Smooth muscle cell (in vitro differentiated cells): ENCODE measurements around the gene ASB3. TPM values are rescaled to one million over a fixed set of nuclear protein-coding genes. Genes with fewer than 3 reads are reported as not detected.

Experiments
- DNase-seq: peaks from one replicate; lab custom pipeline; 2025; ENCODE audit not compliant: unreplicated experiment; lab: John Stamatoyannopoulos, UW
- H2AFZ ChIP-seq: fragments of 200-600 bp; sonication (generic); 2 replicates; pipeline ENCODE4 v1.6.0; 2016; ENCODE audit warnings: antibody characterized with exemption, low read depth, mild to moderate bottlenecking
- H3F3A ChIP-seq: fragments of 200-600 bp; sonication (generic); 2 replicates; pipeline ENCODE4 v1.6.0; 2017; ENCODE audit warnings: antibody characterized with exemption, low read depth
- H3K27ac ChIP-seq: fragments of 200-600 bp; sonication (generic); 2 replicates; pipeline ENCODE4 v1.5.1; 2016; ENCODE audit warnings: low read depth, mild to moderate bottlenecking
- H3K27me3 ChIP-seq: fragments of 200-600 bp; sonication (generic); 2 replicates; pipeline ENCODE4 v1.6.1; 2016; ENCODE audit warnings: low read depth, mild to moderate bottlenecking
- H3K36me3 ChIP-seq: fragments of 200-600 bp; sonication (generic); 2 replicates; pipeline ENCODE4 v1.5.1; 2016; ENCODE audit warnings: low read depth
- H3K4me1 ChIP-seq: fragments of 200-600 bp; sonication (generic); 2 replicates; pipeline ENCODE4 v1.5.1; 2016; ENCODE audit warnings: low read depth
- H3K4me2 ChIP-seq: fragments of 200-600 bp; sonication (generic); 2 replicates; pipeline ENCODE4 v1.6.0; 2016; ENCODE audit warnings: mild to moderate bottlenecking
- H3K4me3 ChIP-seq: fragments of 200-600 bp; sonication (generic); 2 replicates; pipeline ENCODE4 v1.5.1; 2016; ENCODE audit warnings: mild to moderate bottlenecking
- H3K79me2 ChIP-seq: fragments of 200-600 bp; sonication (generic); 2 replicates; pipeline ENCODE4 v1.6.0; 2016; ENCODE audit warnings: low read depth, mild to moderate bottlenecking
- H3K9ac ChIP-seq: fragments of 200-600 bp; sonication (generic); 2 replicates; pipeline ENCODE4 v1.6.0; 2016; ENCODE audit warnings: low read depth
- H3K9me3 ChIP-seq: fragments of 200-600 bp; sonication (generic); replicated peaks from 2 replicates; pipeline ENCODE4 v1.5.1; 2016; ENCODE audit warnings: low read depth
- H4K20me1 ChIP-seq: fragments of 200-600 bp; sonication (generic); 2 replicates; pipeline ENCODE4 v1.6.0; 2016; ENCODE audit warnings: low read depth
- WGBS: methylation state at CpG from one replicate; pipeline ENCODE4 v1.1.7; 2016; ENCODE audit warnings: low lambda C conversion rate; 5-methylcytosine and 5-hydroxymethylcytosine counted together
- polyA plus RNA-seq: library from polyadenylated mRNA; unstranded; fragments of >200 nt; fragmentation: Nextera tagmentation; extraction: Ambion mirVana; gene quantifications from 2 replicates; pipeline ENCODE4 v1.2.1, GENCODE V29; 2016
- total RNA-seq: library from RNA; depleted of rRNA; stranded (reverse); fragments of >200 nt; gene quantifications from 2 replicates; pipeline ENCODE4 v1.2.3, GENCODE V29; 2014
- TF ChIP-seq, protein P1 (sequence below): fragments of 200-600 bp; sonication (generic); IDR thresholded peaks from 2 replicates; pipeline ENCODE4 v1.5.1; 2017; ENCODE audit warnings: borderline replicate concordance, mild to moderate bottlenecking, antibody characterized with exemption; ENCODE audit not compliant: insufficient read depth, poor library complexity, severe bottlenecking

ASB3 gene
- total and polyA plus RNA-seq, 2 experiments from 2014 or later, result 19.0 to 24.9 TPM

GRCh38 chr2:53780056-53780455 lies 6.7 kb downstream of the ASB3 start:
- Histone ChIP-seq H3K27me3 (no peaks in the 10 kb centered on the region), H3K4me3 (no peak overlapping the region), H2AFZ (no peak overlapping the region), H4K20me1 (peaks cover 45% of the 10 kb centered on the region), H3K36me3 (no peaks in the 10 kb centered on the region), H3K79me2 (peaks cover 87% of the 10 kb centered on the region), H3K4me2 (no peak overlapping the region), H3K4me1 (peaks cover 3% of the 10 kb centered on the region), H3K27ac (no peak overlapping the region), H3F3A (no peaks in the 10 kb centered on the region), H3K9me3 (no peaks in the 10 kb centered on the region), H3K9ac (no peak overlapping the region)
- no peak for DNase-seq
- TF ChIP-seq, protein P1, sequence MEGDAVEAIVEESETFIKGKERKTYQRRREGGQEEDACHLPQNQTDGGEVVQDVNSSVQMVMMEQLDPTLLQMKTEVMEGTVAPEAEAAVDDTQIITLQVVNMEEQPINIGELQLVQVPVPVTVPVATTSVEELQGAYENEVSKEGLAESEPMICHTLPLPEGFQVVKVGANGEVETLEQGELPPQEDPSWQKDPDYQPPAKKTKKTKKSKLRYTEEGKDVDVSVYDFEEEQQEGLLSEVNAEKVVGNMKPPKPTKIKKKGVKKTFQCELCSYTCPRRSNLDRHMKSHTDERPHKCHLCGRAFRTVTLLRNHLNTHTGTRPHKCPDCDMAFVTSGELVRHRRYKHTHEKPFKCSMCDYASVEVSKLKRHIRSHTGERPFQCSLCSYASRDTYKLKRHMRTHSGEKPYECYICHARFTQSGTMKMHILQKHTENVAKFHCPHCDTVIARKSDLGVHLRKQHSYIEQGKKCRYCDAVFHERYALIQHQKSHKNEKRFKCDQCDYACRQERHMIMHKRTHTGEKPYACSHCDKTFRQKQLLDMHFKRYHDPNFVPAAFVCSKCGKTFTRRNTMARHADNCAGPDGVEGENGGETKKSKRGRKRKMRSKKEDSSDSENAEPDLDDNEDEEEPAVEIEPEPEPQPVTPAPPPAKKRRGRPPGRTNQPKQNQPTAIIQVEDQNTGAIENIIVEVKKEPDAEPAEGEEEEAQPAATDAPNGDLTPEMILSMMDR, result no peak
- 94% methylated on average over 4 of the region's 4 CpGs for WGBS

DNA sequence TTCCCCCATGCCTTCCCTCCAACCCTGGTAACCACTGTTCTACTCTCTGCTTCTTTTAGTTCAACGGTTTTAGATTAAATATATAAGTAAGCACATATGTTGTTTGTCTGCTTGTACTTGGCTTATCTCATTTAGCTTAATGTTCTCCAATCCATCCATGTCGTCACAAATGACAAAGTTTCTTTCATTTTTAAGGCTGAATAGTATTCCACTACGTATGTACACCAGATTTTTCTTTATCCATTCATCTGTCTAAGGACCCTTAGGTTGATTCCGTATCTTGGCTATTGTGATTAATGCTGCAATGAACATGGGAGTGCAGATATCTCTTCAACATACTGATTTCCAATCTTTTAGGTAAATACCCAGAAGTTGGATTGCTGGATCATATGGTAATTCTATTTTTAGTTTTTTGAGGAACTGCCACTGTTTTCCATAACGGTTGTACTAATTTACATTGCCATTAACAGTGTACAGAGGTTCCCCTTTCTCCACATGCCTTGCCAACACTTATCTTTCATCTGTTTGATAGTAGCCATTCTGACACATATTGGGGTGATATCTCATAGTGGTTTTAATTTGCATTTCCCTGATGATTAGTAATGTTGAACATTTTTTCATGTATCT lies 8.1 kb downstream of the ASB3 start:
- H3K27me3 ChIP-seq, result no peaks in the 10 kb centered on the region
- H3F3A ChIP-seq, result no peaks in the 10 kb centered on the region
- TF ChIP-seq, protein P1, result no peak
- H3K79me2 ChIP-seq, result peaks cover 87% of the 10 kb centered on the region
- 96% methylated on average over 5 of the region's 5 CpGs for WGBS
- no peaks in the 10 kb centered on the region for H3K4me1 ChIP-seq
- no peak overlapping the region for H3K4me2 ChIP-seq
- no peaks in the 10 kb centered on the region for H3K9me3 ChIP-seq
- H4K20me1 ChIP-seq, result peaks cover 44% of the 10 kb centered on the region
- H2AFZ ChIP-seq, result no peak overlapping the region
- DNase-seq, result no peak
- no peaks in the 10 kb centered on the region for H3K36me3 ChIP-seq
- H3K27ac ChIP-seq, result no peak overlapping the region
- H3K9ac ChIP-seq, result no peak overlapping the region
- H3K4me3 ChIP-seq, result no peak overlapping the region

DNA sequence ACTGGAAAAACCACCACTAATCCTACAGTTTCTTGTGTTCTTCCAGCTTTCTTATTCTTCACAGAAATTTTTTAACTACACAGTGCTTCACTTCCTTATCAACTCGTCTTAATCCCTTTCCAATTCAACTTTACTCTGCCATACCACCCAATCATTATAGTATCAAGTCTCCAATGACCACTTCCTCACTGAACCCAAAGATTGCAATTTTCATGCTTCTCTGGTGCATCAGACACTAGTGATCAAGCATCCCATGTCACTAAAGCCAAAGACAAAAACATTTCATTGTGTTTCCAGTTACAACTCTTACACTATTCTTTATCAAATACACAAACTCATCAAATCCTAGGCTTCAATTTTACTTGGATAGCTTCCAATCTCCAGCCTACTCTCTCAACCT lies 9.6 kb downstream of the ASB3 start:
- Histone ChIP-seq H3K79me2 (peaks cover 81% of the 10 kb centered on the region), H3K4me1 (no peaks in the 10 kb centered on the region), H3K9ac (no peak overlapping the region), H3K27me3 (no peaks in the 10 kb centered on the region), H3K36me3 (no peaks in the 10 kb centered on the region), H3K4me2 (peak overlapping the region; percentile 45), H3K4me3 (no peak overlapping the region), H2AFZ (no peak overlapping the region), H3K27ac (peak overlapping the region; percentile 12), H3K9me3 (no peaks in the 10 kb centered on the region), H3F3A (no peaks in the 10 kb centered on the region), H4K20me1 (peaks cover 44% of the 10 kb centered on the region)
- 42% methylated on average over 1 of the region's 1 CpG for WGBS
- no peak for DNase-seq
- TF ChIP-seq, protein P1, result no peak

GRCh38 chr2:53770264-53770663 lies 16.5 kb downstream of the ASB3 start:
- no peak overlapping the region for H3K27ac ChIP-seq
- WGBS, result 88% methylated on average over 4 of the region's 4 CpGs

More at GRCh38 chr2:53770264-53770663, 16.5 kb downstream of the ASB3 start:
- no peak for DNase-seq
- no peak overlapping the region for H3K4me2 ChIP-seq
- H4K20me1 ChIP-seq, result peaks cover 33% of the 10 kb centered on the region
- peaks cover 42% of the 10 kb centered on the region for H3K79me2 ChIP-seq
- H3K36me3 ChIP-seq, result no peaks in the 10 kb centered on the region
- TF ChIP-seq, protein P1, result no peak
- no peaks in the 10 kb centered on the region for H3K27me3 ChIP-seq
- H3K4me1 ChIP-seq, result peaks cover 12% of the 10 kb centered on the region
- peaks cover 5% of the 10 kb centered on the region for H3F3A ChIP-seq
- H2AFZ ChIP-seq, result no peak overlapping the region
- no peaks in the 10 kb centered on the region for H3K9me3 ChIP-seq
- H3K4me3 ChIP-seq, result no peak overlapping the region
- H3K9ac ChIP-seq, result no peak overlapping the region
